Nephron (organoid): Measurements from ENCODE around the gene OSGEP.

Source experiments
- H3K27ac Mint-ChIP-seq, 3 experiments: 2 replicates each; pipeline ENCODE4 v1.8.0; 2020; ENCODE audit warnings: mixed read lengths in 3 of 3, mild to moderate bottlenecking in 2 of 3, moderate library complexity in 1 of 3
- H3K27me3 Mint-ChIP-seq: 2 replicates; pipeline ENCODE4 v1.8.0; 2021; ENCODE audit warnings: low read depth, mild to moderate bottlenecking, moderate library complexity, mixed read lengths
- H3K36me3 Mint-ChIP-seq: 2 replicates; pipeline ENCODE4 v1.8.0; 2020; ENCODE audit warnings: low read depth, mixed read lengths
- H3K4me1 Mint-ChIP-seq: 2 replicates; pipeline ENCODE4 v1.8.0; 2020; ENCODE audit warnings: mixed read lengths
- H3K4me3 Mint-ChIP-seq, 3 experiments: 2 replicates each; pipeline ENCODE4 v1.8.0; 2020; ENCODE audit warnings: mild to moderate bottlenecking in 3 of 3, mixed read lengths in 3 of 3, moderate library complexity in 2 of 3
- H3K9me3 Mint-ChIP-seq: 2 replicates; pipeline ENCODE4 v1.8.0; 2020; ENCODE audit warnings: mixed read lengths
- CTCF ChIP-seq, 3 experiments: fragments of 200-600 bp; sonication (generic); IDR thresholded peaks; one replicate each; pipeline ENCODE4 v1.5.0; 2021; ENCODE audit warnings: antibody characterized with exemption in 3 of 3; ENCODE audit not compliant: unreplicated experiment in 3 of 3

OSGEP gene

GRCh38 chr14:20409226-20409625 is 45.4 kb downstream of the OSGEP start:
- H3K27me3 Mint-ChIP-seq: no peaks in the 10 kb centered on the region
- no peaks in the 10 kb centered on the region for H3K9me3 Mint-ChIP-seq
- H3K27ac Mint-ChIP-seq: no peak overlapping the region
- H3K4me1 Mint-ChIP-seq: peaks cover 17% of the 10 kb centered on the region
- H3K36me3 Mint-ChIP-seq: peaks cover 23% of the 10 kb centered on the region
- no peak for TF ChIP-seq CTCF (IDR thresholded peaks at IDR 0.05; ENCODE audit: unreplicated experiment in 3 of 3)
- peak overlapping the region in 1 of 3 experiments; percentile 5 for H3K4me3 Mint-ChIP-seq

DNA sequence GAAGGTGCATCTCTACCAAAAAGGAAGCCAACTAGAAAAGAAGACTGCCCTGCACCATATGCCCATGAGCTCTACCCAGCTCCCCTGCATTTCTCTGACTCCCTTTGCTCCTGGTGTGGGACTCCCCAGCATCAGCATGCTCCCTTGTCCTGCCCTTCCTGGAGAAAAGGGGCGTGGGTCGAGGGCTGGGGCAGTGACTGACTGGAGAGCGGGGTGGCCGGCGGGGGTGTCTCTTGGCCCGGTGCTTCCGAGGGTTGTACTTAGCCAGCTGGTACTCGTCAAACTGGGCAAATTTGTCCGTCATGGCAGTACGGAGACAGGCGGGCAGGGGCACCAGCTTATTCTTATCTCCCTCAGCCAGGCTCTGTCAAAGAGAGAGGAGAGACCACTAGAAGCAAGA is 51.1 kb downstream of the OSGEP start:
- Mint-ChIP-seq H3K4me3 (no peak overlapping the region), H3K36me3 (peaks cover 48% of the 10 kb centered on the region), H3K27ac (no peak overlapping the region), H3K9me3 (no peaks in the 10 kb centered on the region), H3K4me1 (no peaks in the 10 kb centered on the region), H3K27me3 (no peaks in the 10 kb centered on the region)
- no peak for TF ChIP-seq CTCF (IDR thresholded peaks at IDR 0.05; ENCODE audit: unreplicated experiment in 3 of 3)

GRCh38 chr14:20400965-20401593 is 53.5 kb downstream of the OSGEP start:
- peaks cover 41% of the 10 kb centered on the region for H3K36me3 Mint-ChIP-seq
- no peak for TF ChIP-seq CTCF (IDR thresholded peaks at IDR 0.05; ENCODE audit: unreplicated experiment in 3 of 3)
- no peak overlapping the region for H3K4me3 Mint-ChIP-seq
- H3K27me3 Mint-ChIP-seq: no peaks in the 10 kb centered on the region
- H3K9me3 Mint-ChIP-seq: no peaks in the 10 kb centered on the region
- no peaks in the 10 kb centered on the region for H3K4me1 Mint-ChIP-seq
- H3K27ac Mint-ChIP-seq: no peak overlapping the region

- TF ChIP-seq CTCF (IDR thresholded peaks at IDR 0.05; ENCODE audit: unreplicated experiment in 3 of 3): no peak
- no peak overlapping the region for H3K4me3 Mint-ChIP-seq
- no peaks in the 10 kb centered on the region for H3K9me3 Mint-ChIP-seq
- no peaks in the 10 kb centered on the region for H3K4me1 Mint-ChIP-seq
- H3K36me3 Mint-ChIP-seq: peaks cover 44% of the 10 kb centered on the region
- H3K27me3 Mint-ChIP-seq: no peaks in the 10 kb centered on the region
- H3K27ac Mint-ChIP-seq: no peak overlapping the region
Observed at GRCh38 chr14:20400589-20400964, 54.0 kb downstream of the OSGEP start.

- H3K36me3 Mint-ChIP-seq: peaks cover 39% of the 10 kb centered on the region
- H3K27me3 Mint-ChIP-seq: no peaks in the 10 kb centered on the region
- TF ChIP-seq CTCF (IDR thresholded peaks at IDR 0.05; ENCODE audit: unreplicated experiment in 3 of 3): no peak
- H3K4me1 Mint-ChIP-seq: no peaks in the 10 kb centered on the region
- no peak overlapping the region for H3K4me3 Mint-ChIP-seq
- no peak overlapping the region for H3K27ac Mint-ChIP-seq
- H3K9me3 Mint-ChIP-seq: no peaks in the 10 kb centered on the region
Observed at GRCh38 chr14:20397511-20397910, 57.1 kb downstream of the OSGEP start.
